IPS DF 6.9 (cell line): ENCODE data around the gene ARHGEF40.

Experiments
- DNase-seq: peaks from one replicate; pipeline ENCODE4 v3.0.0-alpha.2; 2013; ENCODE audit warnings: low read depth, low spot score
- H3K27ac ChIP-seq: one replicate; pipeline ENCODE4 v1.5.1; 2013; ENCODE audit warnings: low read length, control low read depth
- H3K27me3 ChIP-seq: 2 replicates; pipeline ENCODE4 v1.6.1; 2013; ENCODE audit warnings: mild to moderate bottlenecking, low read length; ENCODE audit not compliant: control insufficient read depth, insufficient read depth
- H3K36me3 ChIP-seq: 2 replicates; pipeline ENCODE4 v1.6.1; 2013; ENCODE audit warnings: low read length; ENCODE audit not compliant: control insufficient read depth, insufficient read depth
- H3K4me1 ChIP-seq: 2 replicates; pipeline ENCODE4 v1.6.1; 2013; ENCODE audit warnings: low read length; ENCODE audit not compliant: control insufficient read depth, insufficient read depth
- H3K4me3 ChIP-seq: 2 replicates; pipeline ENCODE4 v1.5.1; 2013; ENCODE audit warnings: mild to moderate bottlenecking, low read length
- H3K9me3 ChIP-seq: 2 replicates; pipeline ENCODE4 v1.6.1; 2013; ENCODE audit warnings: low read length, inconsistent platforms; ENCODE audit not compliant: control insufficient read depth, insufficient read depth
- WGBS: extraction: QIAGEN DNeasy Blood & Tissue Kit; methylation state at CpG from one replicate; pipeline ENCODE4 v1.1.7; 2013; ENCODE audit warnings: mixed read lengths, missing lambda C conversion rate; ENCODE audit not compliant: insufficient read length, insufficient coverage; 5-methylcytosine and 5-hydroxymethylcytosine counted together

ARHGEF40 gene

GRCh38 chr14:21060614-21061346 lies 9.3 kb upstream of the ARHGEF40 start:
- no peak for DNase-seq
- Histone ChIP-seq H3K27ac (no peak overlapping the region), H3K36me3 (no peaks in the 10 kb centered on the region), H3K9me3 (no peaks in the 10 kb centered on the region), H3K27me3 (no peaks in the 10 kb centered on the region), H3K4me1 (0 out of 2 replicates have a peak, but pooled peaks cover under 1% of the 10 kb centered on the region), H3K4me3 (no peak overlapping the region)
- WGBS = no CpG with 5 or more reads among the region's 13 CpGs

- H3K36me3 ChIP-seq = no peaks in the 10 kb centered on the region
- WGBS = no CpG with 5 or more reads among the region's 3 CpGs
- H3K4me3 ChIP-seq = no peak overlapping the region
- H3K4me1 ChIP-seq = no peaks in the 10 kb centered on the region
- H3K27ac ChIP-seq = no peak overlapping the region
- no peaks in the 10 kb centered on the region for H3K9me3 ChIP-seq
- DNase-seq = no peak
- H3K27me3 ChIP-seq = no peaks in the 10 kb centered on the region
These were observed 8.8 kb upstream of the ARHGEF40 start for GRCh38 chr14:21061347-21061668.

GRCh38 chr14:21063479-21063878 lies 6.6 kb upstream of the ARHGEF40 start:
- H3K27ac ChIP-seq = no peak overlapping the region
- no peak overlapping the region for H3K4me3 ChIP-seq

GRCh38 chr14:21066882-21067502 lies 3.1 kb upstream of the ARHGEF40 start:
- Histone ChIP-seq H3K9me3 (no peaks in the 10 kb centered on the region), H3K27me3 (no peaks in the 10 kb centered on the region; the same call in 1 of the 2 replicates), H3K36me3 (no peaks in the 10 kb centered on the region), H3K4me1 (no peaks in the 10 kb centered on the region), H3K27ac (no peak overlapping the region), H3K4me3 (no peak overlapping the region)
- no CpG with 5 or more reads among the region's 7 CpGs for WGBS
- DNase-seq = no peak

More at GRCh38 chr14:21063479-21063878, 6.6 kb upstream of the ARHGEF40 start:
- Histone ChIP-seq H3K27me3 (no peaks in the 10 kb centered on the region), H3K36me3 (no peaks in the 10 kb centered on the region), H3K9me3 (no peaks in the 10 kb centered on the region), H3K4me1 (no peaks in the 10 kb centered on the region)
- WGBS = no CpG with 5 or more reads among the region's 3 CpGs
- DNase-seq = no peak

GRCh38 chr14:21068521-21069387 lies 1.4 kb upstream of the ARHGEF40 start:
- Histone ChIP-seq H3K36me3 (peaks cover 5% of the 10 kb centered on the region; the same call in 1 of the 2 replicates), H3K27ac (no peak overlapping the region), H3K4me1 (peaks cover 4% of the 10 kb centered on the region; the same call in 1 of the 2 replicates), H3K9me3 (no peaks in the 10 kb centered on the region), H3K4me3 (peak overlapping the region; percentile 77), H3K27me3 (no peaks in the 10 kb centered on the region; the same call in 1 of the 2 replicates)
- no peak for DNase-seq
- no CpG with 5 or more reads among the region's 45 CpGs for WGBS

GRCh38 chr14:21069388-21070082 lies 569 bp upstream of the ARHGEF40 start:
- Histone ChIP-seq H3K27ac (no peak overlapping the region), H3K4me1 (peaks cover 4% of the 10 kb centered on the region; the same call in 1 of the 2 replicates), H3K4me3 (peak overlapping the region; percentile 77; the same call in 1 of the 2 replicates), H3K9me3 (no peaks in the 10 kb centered on the region), H3K27me3 (no peaks in the 10 kb centered on the region; the same call in 1 of the 2 replicates), H3K36me3 (peaks cover 8% of the 10 kb centered on the region; the same call in 1 of the 2 replicates)
- DNase-seq = no peak
- WGBS = no CpG with 5 or more reads among the region's 40 CpGs

- H3K9me3 ChIP-seq = no peaks in the 10 kb centered on the region
- no peaks in the 10 kb centered on the region; the same call in 1 of the 2 replicates for H3K27me3 ChIP-seq
- H3K27ac ChIP-seq = peak overlapping the region; percentile 35
- peaks cover 4% of the 10 kb centered on the region; the same call in 1 of the 2 replicates for H3K4me1 ChIP-seq
- H3K4me3 ChIP-seq = peak overlapping the region; percentile 77
- H3K36me3 ChIP-seq = peaks cover 15% of the 10 kb centered on the region
- WGBS = no CpG with 5 or more reads among the region's 23 CpGs
- no peak for DNase-seq
These were observed 613 bp downstream of the ARHGEF40 start for GRCh38 chr14:21070610-21071224.

GRCh38 chr14:21071225-21072030 lies 1.3 kb downstream of the ARHGEF40 start:
- H3K27ac ChIP-seq = peak overlapping the region; percentile 35
- no peaks in the 10 kb centered on the region for H3K9me3 ChIP-seq
- peak overlapping the region; percentile 77; the same call in 1 of the 2 replicates for H3K4me3 ChIP-seq
- H3K4me1 ChIP-seq = peaks cover 4% of the 10 kb centered on the region; the same call in 1 of the 2 replicates
- whole genome bisulfite sequencing = no CpG with 5 or more reads among the region's 37 CpGs
- DNase-seq = no peak
- H3K36me3 ChIP-seq = peaks cover 17% of the 10 kb centered on the region
- H3K27me3 ChIP-seq = no peaks in the 10 kb centered on the region; the same call in 1 of the 2 replicates

- no peaks in the 10 kb centered on the region for H3K9me3 ChIP-seq
- H3K27ac ChIP-seq = no peak overlapping the region
- peaks cover 17% of the 10 kb centered on the region for H3K36me3 ChIP-seq
- peaks cover 4% of the 10 kb centered on the region; the same call in 1 of the 2 replicates for H3K4me1 ChIP-seq
- H3K27me3 ChIP-seq = no peaks in the 10 kb centered on the region; the same call in 1 of the 2 replicates
- no peak for DNase-seq
- H3K4me3 ChIP-seq = no peak overlapping the region
- no CpG with 5 or more reads among the region's 4 CpGs for WGBS
These were observed 1.9 kb downstream of the ARHGEF40 start for GRCh38 chr14:21072031-21072473.
